GM19099 (cell line): ENCODE measurements around the gene CHST14.

Experiments
- POLR2A ChIP-seq: IDR thresholded peaks from 3 replicates; pipeline ENCODE4 v1.6.1; 2011; ENCODE audit warnings: low read depth; ENCODE audit not compliant: insufficient read length; ENCODE audit errors: extremely low read depth

Gene CHST14

GRCh38 chr15:40470423-40471104, at the start of gene CHST14:
Gene CHST14, plus strand, starts transcription at chr15:40470984. Its CDS starts 230 bp downstream, at chr15:40471214.
- TF ChIP-seq POLR2A = peak; percentile 69

GRCh38 chr15:40421246-40422157, 49.3 kb upstream of the CHST14 start:
- no peak for TF ChIP-seq POLR2A

- TF ChIP-seq POLR2A = no peak
Observed at GRCh38 chr15:40424483-40425115, 46.2 kb upstream of the CHST14 start.

- TF ChIP-seq POLR2A = no peak
Observed at GRCh38 chr15:40425681-40426080, 45.1 kb upstream of the CHST14 start.

GRCh38 chr15:40427188-40427587, 43.6 kb upstream of the CHST14 start:
- no peak for TF ChIP-seq POLR2A

GRCh38 chr15:40428185-40428584, 42.6 kb upstream of the CHST14 start:
- TF ChIP-seq POLR2A = no peak

GRCh38 chr15:40429068-40429710, 41.6 kb upstream of the CHST14 start:
- no peak for TF ChIP-seq POLR2A

GRCh38 chr15:40430271-40430805, 40.4 kb upstream of the CHST14 start:
- no peak for TF ChIP-seq POLR2A

- no peak for TF ChIP-seq POLR2A
Observed at GRCh38 chr15:40435023-40435709, 35.6 kb upstream of the CHST14 start.

- no peak for TF ChIP-seq POLR2A
Observed at GRCh38 chr15:40435710-40436089, 35.1 kb upstream of the CHST14 start.

GRCh38 chr15:40436116-40436891, 34.5 kb upstream of the CHST14 start:
- no peak for TF ChIP-seq POLR2A

GRCh38 chr15:40436892-40437751, 33.7 kb upstream of the CHST14 start:
- TF ChIP-seq POLR2A = no peak
